HCT116 (cell line): ENCODE results near the gene GNB1L. TPM values are rescaled to one million over a fixed set of nuclear protein-coding genes. Genes with fewer than 3 reads are reported as not detected.

Experiments used
- ATAC-seq: fragments of 200-7000 bp; cut with Tn5 transposase; 2 replicates; pipeline ENCODE4 v1.9.1; 2020; ENCODE audit warnings: mild to moderate bottlenecking, moderate library complexity
- BruUV-seq: library from RNA; stranded (reverse); fragments of 400-500 nt; replicated peaks from 2 replicates; lab custom pipeline; 2021; lab: Mats Ljungman, UMichigan
- CTCF ChIA-PET: fragments of 300-600 bp; sonication (Branson Sonifier 250); formaldehyde crosslinking; loops from one replicate; lab custom pipeline; 2021; ENCODE audit warnings: antibody characterized with exemption; lab: Charles Lee
- POLR2A ChIA-PET: fragments of 300-600, 350-600 bp; sonication (Branson Sonifier 250); formaldehyde crosslinking; loops from one replicate; lab custom pipeline; 2021; ENCODE audit warnings: antibody characterized with exemption; lab: Charles Lee
- RAD21 ChIA-PET, 2 experiments: fragments of 300-600 bp; sonication (Branson Sonifier 250); formaldehyde crosslinking; loops; one replicate each; lab custom pipeline; 2023; ENCODE audit warnings: low total read pairs in 2 of 2; ENCODE audit not compliant: uncharacterized antibody in 2 of 2, unreplicated experiment in 2 of 2, low non-redundant PET in 1 of 2; lab: Charles Lee
- DNase-seq: peaks from one replicate; pipeline ENCODE4 v3.0.0-alpha.2; 2010; ENCODE audit warnings: low read depth, low spot score
- H2AFZ ChIP-seq: fragments of 200-600 bp; shearing (Covaris generic), sonication (generic); 2 replicates; pipeline ENCODE4 v1.6.1; 2017; ENCODE audit warnings: low read depth, mixed run types, mixed read lengths, antibody characterized with exemption, low read length; ENCODE audit not compliant: poor library complexity, severe bottlenecking
- H3K27ac ChIP-seq: 2 replicates; pipeline ENCODE4 v1.5.1; 2012; ENCODE audit warnings: low read depth, low read length
- H3K27me3 ChIP-seq: fragments of 200-600 bp; sonication (generic); 2 replicates; pipeline ENCODE4 v1.6.1; 2016; ENCODE audit warnings: mixed run types, low read length, mixed read lengths; ENCODE audit not compliant: insufficient read depth
- H3K36me3 ChIP-seq, 2 experiments: fragments of 200-500 bp in 1 of 2; fragments of 200-600 bp in 1 of 2; sonication (Bioruptor generic) in 1 of 2; sonication (generic) in 1 of 2; 2 replicates each; pipeline versions ENCODE4 v1.5.1 to v1.6.1; 2014 to 2016; ENCODE audit warnings: low read length in 2 of 2, inconsistent platforms in 1 of 2, mixed read lengths in 1 of 2, mixed run types in 1 of 2; ENCODE audit not compliant: insufficient read depth in 2 of 2, control insufficient read depth in 1 of 2
- H3K4me1 ChIP-seq, 2 experiments: fragments of 200-600 bp in 1 of 2; sonication (generic) in 1 of 2; 2 replicates each; pipeline versions ENCODE4 v1.5.1 to v1.6.1; 2012 to 2017; ENCODE audit warnings: low read length in 2 of 2, inconsistent platforms in 1 of 2, mild to moderate bottlenecking in 1 of 2, mixed read lengths in 1 of 2, mixed run types in 1 of 2, moderate library complexity in 1 of 2; ENCODE audit not compliant: insufficient read depth in 2 of 2, control insufficient read depth in 1 of 2
- H3K4me2 ChIP-seq: fragments of 200-600 bp; sonication (generic); 2 replicates; pipeline ENCODE4 v1.6.1; 2017; ENCODE audit warnings: mixed run types, low read length, mixed read lengths
- H3K4me3 ChIP-seq, 2 experiments: fragments of 200-600 bp in 1 of 2; sonication (generic) in 1 of 2; replicated peaks in 1 of 2; 2 replicates each; pipeline ENCODE4 v1.5.1; 2011 to 2016; ENCODE audit warnings: low read length in 2 of 2, control low read depth in 1 of 2, low read depth in 1 of 2, mild to moderate bottlenecking in 1 of 2, mixed read lengths in 1 of 2, mixed run types in 1 of 2
- H3K79me2 ChIP-seq: fragments of 200-600 bp; sonication (generic); 2 replicates; pipeline ENCODE4 v1.6.1; 2017; ENCODE audit warnings: mild to moderate bottlenecking, mixed run types, low read length, moderate library complexity, mixed read lengths; ENCODE audit not compliant: insufficient read depth
- H3K9ac ChIP-seq: fragments of 200-600 bp; sonication (generic); 2 replicates; pipeline ENCODE4 v1.6.1; 2016; ENCODE audit warnings: low read length, mixed read lengths
- H3K9me2 ChIP-seq: fragments of 200-600 bp; sonication (generic), shearing (Covaris generic); 2 replicates; pipeline ENCODE4 v1.6.1; 2017; ENCODE audit warnings: mixed run types, mild to moderate bottlenecking, moderate library complexity; ENCODE audit not compliant: insufficient read depth
- H3K9me3 ChIP-seq, 2 experiments: fragments of 200-500 bp in 1 of 2; fragments of 200-600 bp in 1 of 2; sonication (Bioruptor generic) in 1 of 2; sonication (generic) in 1 of 2; 2 replicates each; pipeline ENCODE4 v1.6.1; 2014 to 2017; ENCODE audit warnings: low read length in 2 of 2, mixed read lengths in 2 of 2, inconsistent platforms in 1 of 2, low read depth in 1 of 2, mild to moderate bottlenecking in 1 of 2, mixed run types in 1 of 2, moderate library complexity in 1 of 2; ENCODE audit not compliant: control insufficient read depth in 1 of 2, insufficient read depth in 1 of 2
- H4K20me1 ChIP-seq: fragments of 200-600 bp; sonication (generic), shearing (Covaris generic); 2 replicates; pipeline ENCODE4 v1.6.1; 2017; ENCODE audit warnings: mixed run types, mild to moderate bottlenecking, moderate library complexity; ENCODE audit not compliant: insufficient read depth
- CBX3 ChIP-seq: IDR thresholded peaks from 2 replicates; pipeline ENCODE4 v1.6.1; 2012; ENCODE audit warnings: low read depth
- CEBPB ChIP-seq: IDR thresholded peaks from 2 replicates; pipeline ENCODE4 v1.6.1; 2012; ENCODE audit warnings: low read depth
- EGR1 ChIP-seq: IDR thresholded peaks from 2 replicates; pipeline ENCODE4 v1.6.1; 2012; ENCODE audit warnings: low read depth
- ELF1 ChIP-seq: IDR thresholded peaks from 2 replicates; pipeline ENCODE4 v1.6.1; 2012; ENCODE audit warnings: low read depth, borderline replicate concordance
- EZH2 ChIP-seq: fragments of 200-600 bp; sonication (generic); IDR thresholded peaks from 2 replicates; pipeline ENCODE4 v1.6.1; 2017; ENCODE audit warnings: antibody characterized with exemption, mixed run types
- EZH2phosphoT487 ChIP-seq: fragments of 200-600 bp; IDR thresholded peaks from 2 replicates; pipeline ENCODE4 v1.6.1; 2018; ENCODE audit warnings: antibody characterized with exemption, borderline replicate concordance
- FOSL1 ChIP-seq: IDR thresholded peaks from 2 replicates; pipeline ENCODE4 v1.6.1; 2012; ENCODE audit warnings: low read depth
- JUND ChIP-seq: IDR thresholded peaks from 2 replicates; pipeline ENCODE4 v1.6.1; 2012
- POLR2A ChIP-seq: IDR thresholded peaks from 2 replicates; pipeline ENCODE4 v1.7.0; 2011; ENCODE audit warnings: borderline replicate concordance; ENCODE audit not compliant: insufficient read depth, insufficient read length; ENCODE audit errors: extremely low read depth
- POLR2AphosphoS5 ChIP-seq: IDR thresholded peaks from 2 replicates; pipeline ENCODE4 v1.6.1; 2011; ENCODE audit warnings: mild to moderate bottlenecking, low read depth, low read length, moderate library complexity
- RAD21 ChIP-seq: IDR thresholded peaks from 2 replicates; pipeline ENCODE4 v1.6.1; 2012; ENCODE audit warnings: low read depth, mild to moderate bottlenecking
- SIN3A ChIP-seq: IDR thresholded peaks from 2 replicates; pipeline ENCODE4 v1.6.1; 2012; ENCODE audit warnings: low read depth
- SP1 ChIP-seq: IDR thresholded peaks from 2 replicates; pipeline ENCODE4 v1.6.1; 2012; ENCODE audit warnings: low read depth
- SRF ChIP-seq: IDR thresholded peaks from 2 replicates; pipeline ENCODE4 v1.6.1; 2012; ENCODE audit warnings: low read depth
- TCF7L2 ChIP-seq: IDR thresholded peaks from 2 replicates; pipeline ENCODE4 v1.7.0; 2011; ENCODE audit warnings: borderline replicate concordance, inconsistent platforms; ENCODE audit not compliant: insufficient read depth, insufficient read length; ENCODE audit errors: extremely low read depth
- YY1 ChIP-seq: IDR thresholded peaks from 2 replicates; pipeline ENCODE4 v1.6.1; 2011; ENCODE audit warnings: low read length, low read depth, moderate library complexity, mild to moderate bottlenecking; ENCODE audit not compliant: insufficient replicate concordance; ENCODE audit errors: extremely low read depth
- ZFX ChIP-seq: fragments of 450-650 bp; IDR thresholded peaks from 2 replicates; pipeline ENCODE4 v1.6.1; 2017
- intact Hi-C: fragments of 100-400 bp; cut with micrococcal nuclease; formaldehyde crosslinking; loops from 2 replicates; pipeline ENCODE4 v1.10.0; 2022
- total RNA-seq: library from RNA; stranded (reverse); gene quantifications from one replicate; pipeline ENCODE4 v1.2.1, GENCODE V29; 2021; ENCODE audit not compliant: unreplicated experiment
- TF ChIP-seq, protein P1 (sequence below): IDR thresholded peaks from 2 replicates; pipeline ENCODE4 v1.6.1; 2012
- TF ChIP-seq, protein P2 (sequence below), 3 experiments: fragments of 200-600 bp in 1 of 3; sonication (generic) in 1 of 3; IDR thresholded peaks in 2 of 3; conservative IDR thresholded peaks in 1 of 3; 2 replicates each; pipeline ENCODE4 v1.5.1; 2012 to 2017; ENCODE audit warnings: low read depth in 2 of 3, low read length in 2 of 3, antibody characterized with exemption in 1 of 3, borderline replicate concordance in 1 of 3, control low read depth in 1 of 3, mild to moderate bottlenecking in 1 of 3, mixed read lengths in 1 of 3, mixed run types in 1 of 3, moderate library complexity in 1 of 3; ENCODE audit not compliant: insufficient read depth in 1 of 3
- TF ChIP-seq, protein P3 (sequence below): IDR thresholded peaks from 2 replicates; pipeline ENCODE4 v1.6.1; 2012; ENCODE audit warnings: low read depth

GNB1L gene
- total RNA-seq, 1 experiment from 2014 or later = 12.1 TPM

- RAD21 ChIA-PET = no interaction called here
- Histone ChIP-seq H3K9me3 (no peaks in the 10 kb centered on the region), H3K9me2 (no peaks in the 10 kb centered on the region), H3K4me1 (peaks cover 6 to 19% of the 10 kb centered on the region in 2 experiments), H3K9ac (no peak overlapping the region), H3K4me2 (no peak overlapping the region), H3K36me3 (no peaks in the 10 kb centered on the region), H2AFZ (no peak overlapping the region), H4K20me1 (no peaks in the 10 kb centered on the region), H3K4me3 (no peak overlapping the region), H3K27me3 (no peaks in the 10 kb centered on the region), H3K79me2 (no peaks in the 10 kb centered on the region), H3K27ac (no peak overlapping the region; the same call in 1 of the 2 replicates)
- CTCF ChIA-PET = interaction anchor here (0.8 to 1.6 kb wide), 3 partner anchors 13 to 167 kb away, joined by 3 to 8 read pairs (median 5); no protein-coding TSS in a partner anchor
- DNase-seq (no peak), ATAC-seq (peak; percentile 63; the same call in 1 of the 2 replicates)
- TF ChIP-seq YY1 (no peak), RAD21 (no peak), EZH2phosphoT487 (no peak), JUND (no peak), EGR1 (no peak), SRF (no peak), ZFX (no peak), POLR2A (no peak), SIN3A (no peak), SP1 (no peak), CEBPB (no peak), ELF1 (no peak), TCF7L2 (no peak), CBX3 (no peak), FOSL1 (no peak), EZH2 (no peak), POLR2AphosphoS5 (no peak)
- TF ChIP-seq, protein P1, sequence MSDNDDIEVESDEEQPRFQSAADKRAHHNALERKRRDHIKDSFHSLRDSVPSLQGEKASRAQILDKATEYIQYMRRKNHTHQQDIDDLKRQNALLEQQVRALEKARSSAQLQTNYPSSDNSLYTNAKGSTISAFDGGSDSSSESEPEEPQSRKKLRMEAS = no peak
- TF ChIP-seq, protein P2, sequence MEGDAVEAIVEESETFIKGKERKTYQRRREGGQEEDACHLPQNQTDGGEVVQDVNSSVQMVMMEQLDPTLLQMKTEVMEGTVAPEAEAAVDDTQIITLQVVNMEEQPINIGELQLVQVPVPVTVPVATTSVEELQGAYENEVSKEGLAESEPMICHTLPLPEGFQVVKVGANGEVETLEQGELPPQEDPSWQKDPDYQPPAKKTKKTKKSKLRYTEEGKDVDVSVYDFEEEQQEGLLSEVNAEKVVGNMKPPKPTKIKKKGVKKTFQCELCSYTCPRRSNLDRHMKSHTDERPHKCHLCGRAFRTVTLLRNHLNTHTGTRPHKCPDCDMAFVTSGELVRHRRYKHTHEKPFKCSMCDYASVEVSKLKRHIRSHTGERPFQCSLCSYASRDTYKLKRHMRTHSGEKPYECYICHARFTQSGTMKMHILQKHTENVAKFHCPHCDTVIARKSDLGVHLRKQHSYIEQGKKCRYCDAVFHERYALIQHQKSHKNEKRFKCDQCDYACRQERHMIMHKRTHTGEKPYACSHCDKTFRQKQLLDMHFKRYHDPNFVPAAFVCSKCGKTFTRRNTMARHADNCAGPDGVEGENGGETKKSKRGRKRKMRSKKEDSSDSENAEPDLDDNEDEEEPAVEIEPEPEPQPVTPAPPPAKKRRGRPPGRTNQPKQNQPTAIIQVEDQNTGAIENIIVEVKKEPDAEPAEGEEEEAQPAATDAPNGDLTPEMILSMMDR (IDR thresholded peaks at IDR 0.05 in 2 of 3, conservative IDR thresholded peaks at IDR 0.05 in 1 of 3; ENCODE audit: borderline replicate concordance in 1 of 3, insufficient read depth in 1 of 3, low read depth in 2 of 3, low read length in 2 of 3) = no peak
- TF ChIP-seq, protein P3, sequence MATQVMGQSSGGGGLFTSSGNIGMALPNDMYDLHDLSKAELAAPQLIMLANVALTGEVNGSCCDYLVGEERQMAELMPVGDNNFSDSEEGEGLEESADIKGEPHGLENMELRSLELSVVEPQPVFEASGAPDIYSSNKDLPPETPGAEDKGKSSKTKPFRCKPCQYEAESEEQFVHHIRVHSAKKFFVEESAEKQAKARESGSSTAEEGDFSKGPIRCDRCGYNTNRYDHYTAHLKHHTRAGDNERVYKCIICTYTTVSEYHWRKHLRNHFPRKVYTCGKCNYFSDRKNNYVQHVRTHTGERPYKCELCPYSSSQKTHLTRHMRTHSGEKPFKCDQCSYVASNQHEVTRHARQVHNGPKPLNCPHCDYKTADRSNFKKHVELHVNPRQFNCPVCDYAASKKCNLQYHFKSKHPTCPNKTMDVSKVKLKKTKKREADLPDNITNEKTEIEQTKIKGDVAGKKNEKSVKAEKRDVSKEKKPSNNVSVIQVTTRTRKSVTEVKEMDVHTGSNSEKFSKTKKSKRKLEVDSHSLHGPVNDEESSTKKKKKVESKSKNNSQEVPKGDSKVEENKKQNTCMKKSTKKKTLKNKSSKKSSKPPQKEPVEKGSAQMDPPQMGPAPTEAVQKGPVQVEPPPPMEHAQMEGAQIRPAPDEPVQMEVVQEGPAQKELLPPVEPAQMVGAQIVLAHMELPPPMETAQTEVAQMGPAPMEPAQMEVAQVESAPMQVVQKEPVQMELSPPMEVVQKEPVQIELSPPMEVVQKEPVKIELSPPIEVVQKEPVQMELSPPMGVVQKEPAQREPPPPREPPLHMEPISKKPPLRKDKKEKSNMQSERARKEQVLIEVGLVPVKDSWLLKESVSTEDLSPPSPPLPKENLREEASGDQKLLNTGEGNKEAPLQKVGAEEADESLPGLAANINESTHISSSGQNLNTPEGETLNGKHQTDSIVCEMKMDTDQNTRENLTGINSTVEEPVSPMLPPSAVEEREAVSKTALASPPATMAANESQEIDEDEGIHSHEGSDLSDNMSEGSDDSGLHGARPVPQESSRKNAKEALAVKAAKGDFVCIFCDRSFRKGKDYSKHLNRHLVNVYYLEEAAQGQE = no peak
- intact Hi-C loops = no loop called here
- POLR2A ChIA-PET = no interaction called here
- no TSS peak for BruUV-seq
Measured at GRCh38 chr22:19896665-19897355, 42.1 kb upstream of the GNB1L start.
